Diencephalon (tissue), 1 donor: ENCODE data around the gene ARF6. TPM values are rescaled to one million over a fixed set of nuclear protein-coding genes. Genes with fewer than 3 reads are reported as not detected.

Source experiments
- small RNA-seq: library from RNA; depleted of rRNA; stranded (forward); fragments of <200 nt; gene quantifications from one replicate; pipeline ENCODE3, GENCODE V24; 2014
- total RNA-seq: library from RNA; depleted of rRNA; stranded (reverse); fragments of >200 nt; gene quantifications from one replicate; pipeline ENCODE4 v1.2.3, GENCODE V29; 2014

Gene ARF6
- 69.4 TPM for total RNA-seq

DNA sequence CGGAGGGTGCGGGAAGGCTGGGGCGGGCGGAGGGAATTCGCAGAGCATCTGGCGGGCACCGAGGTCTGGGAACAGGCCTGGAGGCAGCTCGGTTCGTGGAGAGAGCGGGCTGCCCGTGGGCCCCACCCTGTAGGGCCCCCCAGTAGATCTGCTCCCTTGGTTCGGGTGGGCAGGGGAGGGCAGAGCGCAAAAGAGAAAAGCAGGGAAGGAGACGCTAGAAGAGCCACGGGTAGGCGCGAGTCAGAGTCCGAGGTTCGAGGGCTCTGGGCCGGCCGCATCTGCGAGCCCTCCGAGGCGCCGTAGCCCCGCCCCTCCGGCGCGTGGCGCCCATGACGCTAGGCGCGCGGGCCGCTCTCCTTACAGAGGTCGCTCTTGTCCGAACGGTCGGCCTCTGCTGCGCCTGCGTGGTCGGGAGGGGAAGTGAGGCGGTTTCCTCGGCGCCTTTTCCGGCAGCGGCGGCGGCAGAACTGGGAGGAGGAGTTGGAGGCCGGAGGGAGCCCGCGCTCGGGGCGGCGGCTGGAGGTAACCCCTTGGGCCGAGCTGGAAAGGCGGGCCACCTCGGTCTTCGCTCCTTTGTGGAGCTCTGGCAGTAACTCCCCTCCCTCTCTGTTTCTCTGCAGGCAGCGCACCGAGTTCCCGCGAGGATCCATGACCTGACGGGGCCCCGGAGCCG is at the start of gene ARF6:
ARF6 (plus strand) TSS at position 447 of the 673 bp plus-strand sequence. CDS start 655 bp downstream, outside the sequence.

DNA sequence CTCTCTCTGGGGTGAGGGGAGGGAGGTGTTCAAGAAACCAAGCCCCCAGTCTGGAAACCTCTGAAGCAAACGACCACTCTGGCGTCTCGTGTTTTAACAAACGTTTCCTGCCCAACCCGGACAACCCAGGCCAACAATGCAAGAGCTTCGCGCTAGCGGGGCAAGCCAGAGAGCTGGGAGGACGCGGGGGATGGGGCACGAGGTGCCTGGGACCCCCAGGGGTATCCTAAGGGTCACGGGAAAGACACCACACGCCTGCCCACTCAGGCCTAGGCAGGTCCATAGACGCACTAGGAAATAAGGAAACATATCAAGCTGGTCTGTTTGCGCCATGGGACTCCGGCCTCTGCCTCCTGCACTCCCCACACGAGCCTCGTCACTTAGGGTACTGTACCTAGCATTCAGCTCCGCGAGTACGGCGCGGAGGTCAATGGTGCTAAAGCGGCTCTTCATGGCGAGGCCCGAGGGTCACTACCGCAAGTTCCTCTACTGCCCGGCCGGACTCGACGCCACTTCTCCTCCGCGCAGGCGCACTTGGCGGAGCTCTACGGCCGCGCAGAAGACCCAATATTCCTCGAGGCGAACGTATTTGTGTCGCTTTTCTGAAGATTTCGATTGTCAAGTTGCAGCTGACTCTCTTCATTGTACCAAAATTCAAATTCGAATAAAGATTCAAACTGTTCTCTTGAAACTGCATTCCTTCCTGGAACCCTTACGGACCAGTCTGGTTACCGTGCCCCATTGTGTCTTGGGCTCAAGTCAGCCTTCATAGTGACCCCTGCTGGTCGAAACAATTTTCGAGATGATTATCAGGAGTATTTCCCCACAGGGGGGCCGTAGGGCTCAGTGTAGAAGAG is 40.4 kb upstream of the ARF6 start, which contains the start of gene NEMF:
NEMF (minus strand) TSS at position 488 of the 857 bp plus-strand sequence; CDS start at position 453, 35 bp downstream.

Small RNAs within 50 kb of the gene (small RNA-seq; reads per million reads assigned to genes)
- gene RF00017 (not detected), gene RN7SL2 (6.9 reads per million, percentile 92 among the genes with 10 or more reads in this experiment), gene RN7SL3 (2.7 reads per million, percentile 89 among the genes with 10 or more reads in this experiment), gene RNU6-189P (not detected)

Other genes starting within 250 kb of the ARF6 start
- gene POLE2, start 204.9 kb upstream of the ARF6 start, total RNA-seq: 9.7 TPM
- 19.8 TPM for gene KLHDC1, start 200.0 kb upstream of the ARF6 start, total RNA-seq
- 99.9 TPM for gene KLHDC2, start 124.9 kb upstream of the ARF6 start, total RNA-seq
- gene NEMF, start 40.3 kb upstream of the ARF6 start, total RNA-seq: 85.8 TPM
- gene VCPKMT, start 223.5 kb downstream of the ARF6 start, total RNA-seq: 11.3 TPM